PC-3 (cell line): Measurements from ENCODE around the gene BCL6. TPM values are rescaled to one million over a fixed set of nuclear protein-coding genes. Genes with fewer than 3 reads are reported as not detected.

Source experiments
- ATAC-seq: fragments of 200-7000 bp; cut with Tn5 transposase; 2 replicates; pipeline ENCODE4 v1.9.1; 2020; ENCODE audit warnings: mild to moderate bottlenecking, moderate library complexity
- BruUV-seq: library from RNA; stranded (reverse); fragments of 400-500 nt; replicated peaks from 2 replicates; lab custom pipeline; 2021; lab: Mats Ljungman, UMichigan
- CTCF ChIA-PET: fragments of 300-600 bp; sonication (Branson Sonifier 250); formaldehyde crosslinking; loops from one replicate; lab custom pipeline; 2022; ENCODE audit warnings: antibody characterized with exemption; lab: Charles Lee
- POLR2A ChIA-PET: fragments of 300-600 bp; sonication (Branson Sonifier 250); formaldehyde crosslinking; loops from one replicate; lab custom pipeline; 2022; ENCODE audit warnings: antibody characterized with exemption; ENCODE audit not compliant: unreplicated experiment; lab: Charles Lee
- DNase-seq: peaks from one replicate; pipeline ENCODE4 v3.0.0-alpha.2; 2015
- H2AFZ ChIP-seq: fragments of 300-600 bp; sonication (generic); 2 replicates; pipeline ENCODE4 v1.6.0; 2016; ENCODE audit warnings: antibody characterized with exemption, low read length
- H3F3A ChIP-seq: fragments of 300-600 bp; sonication (generic); one replicate; pipeline ENCODE4 v1.6.0; 2017; ENCODE audit warnings: antibody characterized with exemption, low read length, control low read depth, mild to moderate bottlenecking; ENCODE audit not compliant: unreplicated experiment
- H3K27ac ChIP-seq: fragments of 300-600 bp; sonication (generic); 2 replicates; pipeline ENCODE4 v1.5.1; 2016; ENCODE audit warnings: mild to moderate bottlenecking, low read length
- H3K27me3 ChIP-seq: fragments of 300-600 bp; sonication (generic); 2 replicates; pipeline ENCODE4 v1.6.1; 2016; ENCODE audit warnings: low read length, mixed read lengths
- H3K36me3 ChIP-seq: fragments of 300-600 bp; sonication (generic); 2 replicates; pipeline ENCODE4 v1.6.1; 2016; ENCODE audit warnings: low read depth, mixed run types, low read length, mixed read lengths
- H3K4me1 ChIP-seq: fragments of 300-600 bp; sonication (generic); 2 replicates; pipeline ENCODE4 v1.5.1; 2016; ENCODE audit warnings: low read length; ENCODE audit not compliant: insufficient read depth
- H3K4me2 ChIP-seq: fragments of 300-600 bp; sonication (generic); 2 replicates; pipeline ENCODE4 v1.6.0; 2016; ENCODE audit warnings: low read length
- H3K4me3 ChIP-seq: fragments of 300-600 bp; sonication (generic); 2 replicates; pipeline ENCODE4 v1.5.1; 2016; ENCODE audit warnings: mild to moderate bottlenecking, low read length, mixed read lengths
- H3K79me2 ChIP-seq: fragments of 300-600 bp; sonication (generic); 2 replicates; pipeline ENCODE4 v1.6.1; 2017; ENCODE audit warnings: low read length, mixed read lengths
- H3K9ac ChIP-seq: fragments of 300-600 bp; sonication (generic); 2 replicates; pipeline ENCODE4 v1.6.0; 2016; ENCODE audit warnings: mild to moderate bottlenecking, low read length
- H3K9me2 ChIP-seq: fragments of 300-600 bp; sonication (generic); replicated peaks from 2 replicates; pipeline ENCODE4 v1.6.1; 2016; ENCODE audit warnings: mixed run types, low read length, mixed read lengths
- H3K9me3 ChIP-seq: fragments of 300-600 bp; sonication (generic); 2 replicates; pipeline ENCODE4 v1.6.1; 2016; ENCODE audit warnings: low read length, mixed read lengths
- H4K20me1 ChIP-seq: fragments of 300-600 bp; sonication (generic); 2 replicates; pipeline ENCODE4 v1.6.1; 2016; ENCODE audit warnings: low read length, mixed read lengths
- CTCF ChIP-seq: fragments of 300-600 bp; sonication (generic); conservative IDR thresholded peaks from 2 replicates; pipeline ENCODE4 v1.5.1; 2017; ENCODE audit warnings: antibody characterized with exemption, low read depth, mild to moderate bottlenecking, low read length
- EZH2 ChIP-seq: fragments of 300-600 bp; sonication (generic); IDR thresholded peaks from one replicate; pipeline ENCODE4 v1.6.1; 2017; ENCODE audit warnings: antibody characterized with exemption, mild to moderate bottlenecking, low read length; ENCODE audit not compliant: unreplicated experiment
- EZH2phosphoT487 ChIP-seq: fragments of 300-600 bp; sonication (generic); IDR thresholded peaks from 2 replicates; pipeline ENCODE4 v1.6.1; 2018; ENCODE audit warnings: mild to moderate bottlenecking, antibody characterized with exemption, low read length, borderline replicate concordance
- intact Hi-C: fragments of 100-400 bp; cut with micrococcal nuclease; formaldehyde crosslinking; loops from 2 replicates; pipeline ENCODE4 v1.9.0; 2023
- total RNA-seq: library from RNA; depleted of rRNA; stranded (reverse); fragments of >200 nt; gene quantifications from 2 replicates; pipeline ENCODE4 v1.2.3, GENCODE V29; 2014

The BCL6 gene
- total RNA-seq, 1 experiment from 2014 or later, result 11.8 TPM

GRCh38 chr3:187693431-187693830 is 51.8 kb downstream of the BCL6 start:
- Histone ChIP-seq H3K27ac (no peak overlapping the region), H3K27me3 (peaks cover 76% of the 10 kb centered on the region), H3K4me3 (no peak overlapping the region), H3F3A (no peaks in the 10 kb centered on the region), H3K9me2 (no peaks in the 10 kb centered on the region), H2AFZ (no peak overlapping the region), H3K9ac (no peak overlapping the region), H3K9me3 (no peaks in the 10 kb centered on the region), H3K4me1 (no peaks in the 10 kb centered on the region), H3K79me2 (no peaks in the 10 kb centered on the region), H3K4me2 (no peak overlapping the region), H3K36me3 (no peaks in the 10 kb centered on the region), H4K20me1 (no peaks in the 10 kb centered on the region)
- intact Hi-C loops, result no loop called here
- CTCF ChIA-PET, result interaction anchor here (0.6 kb wide), 1 partner anchor 14 kb away, joined by 3 read pairs; no protein-coding TSS in a partner anchor
- BruUV-seq, result no TSS peak
- TF ChIP-seq EZH2phosphoT487 (no peak), EZH2 (no peak), CTCF (no peak)
- DNase-seq (no peak), ATAC-seq (no peak)
- POLR2A ChIA-PET, result no interaction called here

DNA sequence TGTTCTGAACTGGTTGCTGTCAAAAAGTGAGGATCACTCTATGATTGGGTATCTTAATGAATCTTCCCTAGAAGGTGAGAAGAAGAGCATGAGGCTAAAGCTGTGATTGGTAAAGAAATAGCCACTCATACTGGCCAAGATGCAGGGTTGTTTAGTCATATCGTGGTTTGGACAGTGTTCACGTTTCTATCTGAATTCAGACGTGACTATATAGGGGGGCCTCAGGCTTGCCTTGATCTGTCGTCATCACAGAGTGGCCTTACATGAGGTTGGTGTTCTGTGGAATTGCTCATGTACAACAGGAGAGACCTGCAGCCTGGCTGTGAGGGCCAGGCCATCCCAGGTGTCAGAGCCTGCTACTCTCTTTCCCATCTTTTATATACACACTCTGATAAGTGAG is 55.3 kb downstream of the BCL6 start:
- H3K9ac ChIP-seq, result no peak overlapping the region
- CTCF ChIA-PET, result no interaction called here
- no peak overlapping the region for H3K27ac ChIP-seq
- peaks cover 3% of the 10 kb centered on the region; the same call in 1 of the 2 replicates for H3K9me3 ChIP-seq
- no TSS peak for BruUV-seq
- TF ChIP-seq EZH2phosphoT487, result no peak
- no peak for TF ChIP-seq EZH2
- TF ChIP-seq CTCF, result no peak
- no peak for DNase-seq
- H3K4me2 ChIP-seq, result no peak overlapping the region
- no peaks in the 10 kb centered on the region for H3K36me3 ChIP-seq
- H4K20me1 ChIP-seq, result no peaks in the 10 kb centered on the region
- no peaks in the 10 kb centered on the region for H3F3A ChIP-seq
- intact Hi-C loops, result no loop called here
- H2AFZ ChIP-seq, result no peak overlapping the region
- no peak overlapping the region for H3K4me3 ChIP-seq
- H3K79me2 ChIP-seq, result no peaks in the 10 kb centered on the region
- H3K27me3 ChIP-seq, result peaks cover 63% of the 10 kb centered on the region
- POLR2A ChIA-PET, result no interaction called here
- H3K9me2 ChIP-seq, result no peaks in the 10 kb centered on the region
- no peak for ATAC-seq
- H3K4me1 ChIP-seq, result no peaks in the 10 kb centered on the region

- no peak overlapping the region for H3K27ac ChIP-seq
- H2AFZ ChIP-seq, result no peak overlapping the region
- H3K4me1 ChIP-seq, result no peaks in the 10 kb centered on the region
- no peaks in the 10 kb centered on the region for H3F3A ChIP-seq
- no peak overlapping the region for H3K4me2 ChIP-seq
- TF ChIP-seq EZH2phosphoT487 (no peak), CTCF (no peak), EZH2 (no peak)
- H4K20me1 ChIP-seq, result no peaks in the 10 kb centered on the region
- H3K27me3 ChIP-seq, result peaks cover 52% of the 10 kb centered on the region
- H3K79me2 ChIP-seq, result no peaks in the 10 kb centered on the region
- H3K36me3 ChIP-seq, result no peaks in the 10 kb centered on the region
- ATAC-seq (no peak), DNase-seq (no peak)
- intact Hi-C loops, result no loop called here
- BruUV-seq, result no TSS peak
- no peaks in the 10 kb centered on the region for H3K9me2 ChIP-seq
- H3K9me3 ChIP-seq, result peaks cover 3% of the 10 kb centered on the region; the same call in 1 of the 2 replicates
- no peak overlapping the region for H3K4me3 ChIP-seq
- no peak overlapping the region for H3K9ac ChIP-seq
- CTCF ChIA-PET, result no interaction called here
- POLR2A ChIA-PET, result no interaction called here
These were observed 58.5 kb downstream of the BCL6 start for GRCh38 chr3:187686621-187687273.
